NCI-H2196 (cell line): ENCODE data around the gene RNF166.

ENCODE experiments used
- DNase-seq: peaks from one replicate; lab custom pipeline; 2025; ENCODE audit not compliant: unreplicated experiment; lab: John Stamatoyannopoulos, UW

RNF166 gene

GRCh38 chr16:88724855-88725555 is 18.8 kb upstream of the RNF166 start:
- no peak for DNase-seq

GRCh38 chr16:88723911-88724310 is 17.7 kb upstream of the RNF166 start:
- DNase-seq, result no peak

GRCh38 chr16:88723507-88723887 is 17.3 kb upstream of the RNF166 start:
- no peak for DNase-seq

- DNase-seq, result no peak
These were observed 16.7 kb upstream of the RNF166 start for GRCh38 chr16:88722784-88723506.

GRCh38 chr16:88721815-88722755 is 15.9 kb upstream of the RNF166 start:
- DNase-seq, result no peak

GRCh38 chr16:88721236-88721635 is 15.0 kb upstream of the RNF166 start:
- DNase-seq, result no peak

- no peak for DNase-seq
These were observed 14.3 kb upstream of the RNF166 start for GRCh38 chr16:88720396-88720970.

GRCh38 chr16:88719933-88720296 is 13.7 kb upstream of the RNF166 start:
- DNase-seq, result no peak

GRCh38 chr16:88719267-88719932 is 13.2 kb upstream of the RNF166 start:
- DNase-seq, result no peak

- no peak for DNase-seq
These were observed 12.0 kb upstream of the RNF166 start for GRCh38 chr16:88718178-88718577.

GRCh38 chr16:88716601-88717001 is 10.4 kb upstream of the RNF166 start:
- DNase-seq, result no peak

- no peak for DNase-seq
These were observed 10.0 kb upstream of the RNF166 start for GRCh38 chr16:88716201-88716600.

GRCh38 chr16:88715312-88716190 is 9.3 kb upstream of the RNF166 start:
- no peak for DNase-seq

- no peak for DNase-seq
These were observed 8.5 kb upstream of the RNF166 start for GRCh38 chr16:88714420-88715302.

- no peak for DNase-seq
These were observed 7.6 kb upstream of the RNF166 start for GRCh38 chr16:88713568-88714419.

GRCh38 chr16:88713054-88713453 is 6.8 kb upstream of the RNF166 start:
- no peak for DNase-seq

GRCh38 chr16:88712362-88712979 is 6.3 kb upstream of the RNF166 start:
- DNase-seq, result no peak
